ENCODE measurements around the gene ZNF569. TPM values are rescaled to one million over a fixed set of nuclear protein-coding genes. Genes with fewer than 3 reads are reported as not detected.

Gene ZNF569
- total and polyA plus RNA-seq, 2 of the 8 experiments (the other 6 are each of a cell fraction or from before 2014, with no cell fraction given) = 2.4 to 10.5 TPM

DNA sequence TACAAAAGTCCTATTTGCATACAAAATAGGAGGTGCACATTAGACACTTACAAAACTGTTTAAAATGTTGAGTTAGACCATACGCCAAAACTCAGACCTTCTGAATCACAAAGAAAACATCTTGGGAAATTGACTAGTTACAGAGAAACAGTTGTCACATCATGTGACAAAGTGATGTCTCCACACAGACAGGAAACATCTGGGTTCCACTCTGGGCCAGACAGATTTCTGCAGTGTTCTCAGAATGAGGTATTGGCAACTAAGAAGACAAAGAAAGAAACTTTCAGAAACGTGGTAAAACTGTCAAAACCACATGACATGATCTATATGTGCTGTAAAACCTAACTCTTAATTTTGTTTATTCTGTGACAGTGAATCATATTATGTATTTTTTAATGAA, 46.2 kb upstream of the ZNF569 start:
- no peak overlapping the region for H2BK15ac ChIP-seq (ENCODE audit: low read length)
- no peak overlapping the region for H2BK20ac ChIP-seq (ENCODE audit: low read length)
- H3K27me3 ChIP-seq (replicated peaks in 1 of 4; ENCODE audit: control insufficient read depth in 3 of 4, extremely low read depth in 1 of 4, insufficient read depth in 3 of 4, low read length in 3 of 4) = no peaks in the 10 kb centered on the region
- DNase-seq (ENCODE audit: low read depth in 1 of 2, low spot score in 2 of 2) (no peak), FAIRE-seq (no peak)
- H4K91ac ChIP-seq (replicated peaks; ENCODE audit: insufficient read length, low read length) = no peak overlapping the region
- H4K20me1 ChIP-seq (replicated peaks in 1 of 2; ENCODE audit: control insufficient read depth in 1 of 2, insufficient read depth in 2 of 2, low read length in 2 of 2) = no peaks in the 10 kb centered on the region
- H3K14ac ChIP-seq (ENCODE audit: insufficient read length) = no peak overlapping the region
- no peaks in the 10 kb centered on the region for H3K79me2 ChIP-seq (ENCODE audit: control insufficient read depth in 1 of 2, insufficient read depth in 2 of 2, low read length in 2 of 2)
- CTCF ChIA-PET (ENCODE audit: partially characterized antibody) = no interaction called here
- H3K9ac ChIP-seq (replicated peaks in 1 of 4; ENCODE audit: extremely low read depth in 1 of 4, low read depth in 3 of 4, low read length in 3 of 4) = no peak overlapping the region
- H4K5ac ChIP-seq (ENCODE audit: insufficient read length, low read depth, low read length) = no peak overlapping the region
- no peak overlapping the region for H3K18ac ChIP-seq (ENCODE audit: extremely low read depth, low read length)
- POLR2A ChIA-PET (ENCODE audit: partially characterized antibody) = no interaction called here
- peaks cover 0 to 3% of the 10 kb centered on the region in 2 experiments; a peak in 1 of 4 replicates for H3K9me3 ChIP-seq (ENCODE audit: insufficient read depth in 2 of 2, low read depth in 1 of 2, low read length in 1 of 2)
- no peak overlapping the region for H3K4me3 ChIP-seq (ENCODE audit: extremely low read depth in 1 of 4, insufficient read depth in 2 of 4, low read depth in 3 of 4, low read length in 4 of 4)
- H3K23me2 ChIP-seq (ENCODE audit: low read depth, low read length) = no peaks in the 10 kb centered on the region
- no peaks in the 10 kb centered on the region for H3K4me1 ChIP-seq (replicated peaks in 1 of 4; ENCODE audit: control insufficient read depth in 3 of 4, insufficient read depth in 4 of 4, low read length in 3 of 4)
- no peak overlapping the region for H3K23ac ChIP-seq (ENCODE audit: insufficient read length)
- H2AK5ac ChIP-seq (ENCODE audit: low read depth, low read length) = no peak overlapping the region
- H4K8ac ChIP-seq (ENCODE audit: extremely low read depth, insufficient read depth, low read length) = no peak overlapping the region
- no peak overlapping the region for H2BK120ac ChIP-seq (replicated peaks; ENCODE audit: low read depth, low read length)
- no peak overlapping the region for H3K56ac ChIP-seq (replicated peaks; ENCODE audit: insufficient read length, low read depth, low read length)
- H3K79me1 ChIP-seq (ENCODE audit: low read depth, low read length) = no peaks in the 10 kb centered on the region
- 84% methylated on average over 2 of the region's 2 CpGs; no CpG with 5 or more reads in 1 of the 2 experiments for WGBS, 2 experiments (ENCODE audit: extremely low coverage in 1 of 2, insufficient coverage in 1 of 2, insufficient read length in 1 of 2, insufficient replicate concordance in 2 of 2, low coverage in 1 of 2, low lambda C conversion rate in 2 of 2, missing lambda C conversion rate in 1 of 2)
- H3K4ac ChIP-seq (replicated peaks; ENCODE audit: insufficient read length, low read depth, low read length) = no peak overlapping the region
- no peak overlapping the region for H2AFZ ChIP-seq (ENCODE audit: low read length)
- H3K4me2 ChIP-seq (ENCODE audit: insufficient read depth in 1 of 2, low read depth in 2 of 2, low read length in 2 of 2) = no peak overlapping the region
- no peak overlapping the region for H3K27ac ChIP-seq (ENCODE audit: low read depth, low read length)
- H3K36me3 ChIP-seq (ENCODE audit: control insufficient read depth in 2 of 4, insufficient read depth in 4 of 4, low read length in 3 of 4) = peaks cover 0 to 29% (median 7%) of the 10 kb centered on the region in 4 experiments; a peak in 5 of 8 replicates
- no peak overlapping the region for H2BK12ac ChIP-seq (ENCODE audit: low read depth, low read length)
- H2BK5ac ChIP-seq (ENCODE audit: low read depth, low read length) = no peak overlapping the region
- TF ChIP-seq ASH2L (IDR thresholded peaks at IDR 0.05; ENCODE audit: low read length) (no peak), CEBPB (IDR thresholded peaks at IDR 0.05; ENCODE audit: low read depth, low read length) (no peak), SIRT6 (IDR thresholded peaks at IDR 0.05; ENCODE audit: low read length) (no peak), RFX5 (IDR thresholded peaks at IDR 0.05; ENCODE audit: borderline replicate concordance, low read depth, low read length) (no peak), TAF1 (IDR thresholded peaks at IDR 0.05; ENCODE audit: low read depth, low read length) (no peak), SP1 (IDR thresholded peaks at IDR 0.05; ENCODE audit: low read depth, low read length) (no peak), CBX5 (IDR thresholded peaks at IDR 0.05; ENCODE audit: low read depth, low read length) (no peak), RXRA (IDR thresholded peaks at IDR 0.05; ENCODE audit: insufficient read depth, low read depth, low read length) (no peak), KDM1A (IDR thresholded peaks at IDR 0.05; ENCODE audit: borderline replicate concordance, low read length) (no peak), KDM4A (IDR thresholded peaks at IDR 0.05; ENCODE audit: low read depth, low read length, severe bottlenecking) (no peak), PHF8 (conservative IDR thresholded peaks at IDR 0.05; ENCODE audit: low read depth, low read length) (no peak), JUND (IDR thresholded peaks at IDR 0.05; ENCODE audit: low read length) (no peak), RBBP5 (IDR thresholded peaks at IDR 0.05; ENCODE audit: borderline replicate concordance, low read depth, low read length) (no peak), SP2 (IDR thresholded peaks at IDR 0.05; ENCODE audit: low read length) (no peak)
- TF ChIP-seq, protein P1, sequence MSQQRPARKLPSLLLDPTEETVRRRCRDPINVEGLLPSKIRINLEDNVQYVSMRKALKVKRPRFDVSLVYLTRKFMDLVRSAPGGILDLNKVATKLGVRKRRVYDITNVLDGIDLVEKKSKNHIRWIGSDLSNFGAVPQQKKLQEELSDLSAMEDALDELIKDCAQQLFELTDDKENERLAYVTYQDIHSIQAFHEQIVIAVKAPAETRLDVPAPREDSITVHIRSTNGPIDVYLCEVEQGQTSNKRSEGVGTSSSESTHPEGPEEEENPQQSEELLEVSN (IDR thresholded peaks at IDR 0.05) = no peak

Data from H1 (cell line).